ENCODE results near the gene PGBD5.
"Not testable (repeated sequence)": the region's sequence is repeated elsewhere in the genome, so short reads cannot be mapped to it uniquely, and the experiment has no call there.

Gene PGBD5, protein sequence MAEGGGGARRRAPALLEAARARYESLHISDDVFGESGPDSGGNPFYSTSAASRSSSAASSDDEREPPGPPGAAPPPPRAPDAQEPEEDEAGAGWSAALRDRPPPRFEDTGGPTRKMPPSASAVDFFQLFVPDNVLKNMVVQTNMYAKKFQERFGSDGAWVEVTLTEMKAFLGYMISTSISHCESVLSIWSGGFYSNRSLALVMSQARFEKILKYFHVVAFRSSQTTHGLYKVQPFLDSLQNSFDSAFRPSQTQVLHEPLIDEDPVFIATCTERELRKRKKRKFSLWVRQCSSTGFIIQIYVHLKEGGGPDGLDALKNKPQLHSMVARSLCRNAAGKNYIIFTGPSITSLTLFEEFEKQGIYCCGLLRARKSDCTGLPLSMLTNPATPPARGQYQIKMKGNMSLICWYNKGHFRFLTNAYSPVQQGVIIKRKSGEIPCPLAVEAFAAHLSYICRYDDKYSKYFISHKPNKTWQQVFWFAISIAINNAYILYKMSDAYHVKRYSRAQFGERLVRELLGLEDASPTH

GRCh38 chr1:230426246-230427093 is at the start of gene PGBD5:
Gene PGBD5 (minus strand): TSS chr1:230426332. CDS start chr1:230425928, 404 bp downstream.
- peak; percentile 36 for DNase-seq

DNA sequence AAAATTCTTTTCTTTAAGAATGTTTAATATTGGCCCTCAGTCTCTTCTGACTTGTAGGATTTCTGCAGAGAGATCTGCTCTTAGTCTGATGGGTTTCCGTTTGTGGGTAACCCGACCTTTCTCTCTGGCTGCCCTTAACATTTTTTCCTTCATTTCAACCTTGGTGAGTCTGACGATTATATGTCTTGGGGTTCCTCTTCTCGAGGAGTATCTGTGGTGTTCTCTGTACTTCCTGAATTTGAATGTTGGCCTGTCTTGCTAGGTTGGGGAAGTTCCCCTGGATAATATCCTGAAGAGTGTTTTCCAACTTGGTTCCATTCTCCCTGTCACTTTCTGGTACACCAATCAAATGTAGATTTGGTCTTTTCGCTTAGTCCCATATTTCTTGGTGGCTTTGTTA is 48.8 kb upstream of the PGBD5 start:
- not testable (repeated sequence) for DNase-seq

DNA sequence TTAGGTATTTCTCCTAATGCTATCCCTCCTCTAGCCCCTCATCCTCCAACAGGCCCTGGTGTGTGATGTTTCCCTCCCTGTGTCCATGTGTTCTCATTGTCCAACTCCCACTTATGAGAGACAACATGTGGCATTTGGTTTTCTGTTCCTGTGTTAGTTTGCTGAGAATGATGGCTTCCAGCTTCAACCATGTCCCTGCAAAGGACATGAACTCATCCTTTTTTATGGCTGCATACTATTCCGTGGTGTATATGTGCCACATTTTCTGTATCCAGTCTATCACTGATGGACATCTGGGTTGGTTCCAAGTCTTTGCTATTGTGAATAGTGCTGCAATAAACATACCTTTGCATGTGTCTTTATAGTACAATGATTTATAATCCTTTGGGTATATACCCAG is 44.6 kb upstream of the PGBD5 start:
- DNase-seq: not testable (repeated sequence)

- DNase-seq: no peak
These were observed 43.1 kb upstream of the PGBD5 start for GRCh38 chr1:230469271-230469670.

GRCh38 chr1:230465691-230466090 is 39.6 kb upstream of the PGBD5 start:
- no peak for DNase-seq

GRCh38 chr1:230464671-230465070 is 38.5 kb upstream of the PGBD5 start:
- DNase-seq: no peak

DNA sequence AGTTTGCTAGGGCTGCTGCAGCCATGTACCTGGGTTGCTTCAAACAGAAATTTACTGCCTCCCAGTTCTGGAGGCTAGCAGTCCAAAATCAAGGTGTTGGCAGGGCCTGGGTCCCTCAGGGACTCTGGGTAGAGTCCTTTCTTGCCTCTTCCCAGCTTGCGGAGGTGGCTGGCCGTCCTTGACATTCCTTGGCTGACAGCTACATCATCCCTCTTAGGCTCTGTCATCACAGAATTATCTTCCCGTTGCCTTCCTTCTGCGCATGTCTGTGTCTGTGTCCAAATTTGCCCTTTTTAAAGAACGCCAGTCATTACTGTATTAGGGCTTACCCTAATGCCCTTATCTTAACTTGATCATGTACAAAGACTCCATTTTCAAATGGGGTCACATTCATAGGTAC is 37.6 kb upstream of the PGBD5 start:
- no peak for DNase-seq

GRCh38 chr1:230463326-230463725 is 37.2 kb upstream of the PGBD5 start:
- DNase-seq: no peak

GRCh38 chr1:230459465-230459864 is 33.3 kb upstream of the PGBD5 start:
- no peak for DNase-seq

- no peak for DNase-seq
These were observed 32.4 kb upstream of the PGBD5 start for GRCh38 chr1:230458509-230458908.

DNA sequence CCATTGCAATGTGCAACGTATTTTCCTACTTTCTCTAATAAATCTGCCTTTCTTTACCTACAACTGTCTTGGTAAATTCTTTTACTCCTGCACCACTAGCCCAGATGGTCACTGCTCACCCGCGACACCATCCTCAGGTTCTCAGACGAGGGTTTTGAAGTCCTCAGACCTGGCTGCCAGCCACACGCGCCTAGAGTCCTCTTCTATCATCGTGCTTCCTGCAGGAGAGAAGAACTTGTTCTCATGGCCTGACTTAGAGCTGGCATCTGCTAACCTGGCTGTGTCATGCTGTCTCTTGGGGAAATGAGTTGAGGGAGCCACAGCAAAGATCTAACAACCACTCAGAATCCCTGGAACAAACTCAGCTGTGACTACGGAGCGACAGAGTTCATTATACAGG is 30.3 kb upstream of the PGBD5 start:
- DNase-seq: no peak

DNA sequence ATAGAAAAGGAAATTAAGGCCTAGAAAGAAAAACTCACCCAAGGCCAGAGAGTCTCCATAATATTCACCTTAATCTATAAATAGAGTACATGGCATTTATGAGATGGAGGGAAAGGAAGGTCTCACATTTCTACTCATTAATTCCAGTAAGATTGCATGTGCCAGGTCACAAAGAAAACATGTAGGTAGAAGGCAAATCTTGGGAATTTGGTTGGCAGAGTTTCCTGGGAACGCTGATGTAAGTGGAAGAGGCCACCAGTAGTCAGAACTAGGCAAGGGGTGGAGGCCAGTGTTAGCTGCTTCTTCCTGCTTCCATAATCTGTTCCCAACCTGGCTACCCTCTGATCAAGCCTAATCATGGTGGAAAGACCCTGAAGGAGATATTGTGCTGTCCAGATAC is 29.2 kb upstream of the PGBD5 start:
- DNase-seq: no peak

DNA sequence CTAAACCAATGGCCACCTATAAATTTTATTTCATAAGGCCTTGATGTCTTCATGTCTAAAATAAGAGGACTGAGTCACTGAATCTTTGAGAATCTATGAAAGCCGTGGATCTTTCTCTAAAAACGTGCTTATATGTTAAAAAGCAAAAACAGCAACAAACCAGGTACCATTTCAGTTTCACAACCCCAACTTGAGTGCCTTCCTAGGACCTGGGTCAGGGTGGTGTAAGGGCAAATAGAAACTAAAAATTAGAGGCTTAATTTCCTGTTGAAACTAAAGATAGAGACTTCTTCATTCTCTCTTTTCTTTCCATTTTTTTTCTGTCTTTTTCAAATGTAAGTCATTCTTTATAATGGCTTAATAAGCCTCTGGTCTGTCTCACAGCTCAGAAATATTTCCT is 27.2 kb upstream of the PGBD5 start:
- no peak for DNase-seq

DNA sequence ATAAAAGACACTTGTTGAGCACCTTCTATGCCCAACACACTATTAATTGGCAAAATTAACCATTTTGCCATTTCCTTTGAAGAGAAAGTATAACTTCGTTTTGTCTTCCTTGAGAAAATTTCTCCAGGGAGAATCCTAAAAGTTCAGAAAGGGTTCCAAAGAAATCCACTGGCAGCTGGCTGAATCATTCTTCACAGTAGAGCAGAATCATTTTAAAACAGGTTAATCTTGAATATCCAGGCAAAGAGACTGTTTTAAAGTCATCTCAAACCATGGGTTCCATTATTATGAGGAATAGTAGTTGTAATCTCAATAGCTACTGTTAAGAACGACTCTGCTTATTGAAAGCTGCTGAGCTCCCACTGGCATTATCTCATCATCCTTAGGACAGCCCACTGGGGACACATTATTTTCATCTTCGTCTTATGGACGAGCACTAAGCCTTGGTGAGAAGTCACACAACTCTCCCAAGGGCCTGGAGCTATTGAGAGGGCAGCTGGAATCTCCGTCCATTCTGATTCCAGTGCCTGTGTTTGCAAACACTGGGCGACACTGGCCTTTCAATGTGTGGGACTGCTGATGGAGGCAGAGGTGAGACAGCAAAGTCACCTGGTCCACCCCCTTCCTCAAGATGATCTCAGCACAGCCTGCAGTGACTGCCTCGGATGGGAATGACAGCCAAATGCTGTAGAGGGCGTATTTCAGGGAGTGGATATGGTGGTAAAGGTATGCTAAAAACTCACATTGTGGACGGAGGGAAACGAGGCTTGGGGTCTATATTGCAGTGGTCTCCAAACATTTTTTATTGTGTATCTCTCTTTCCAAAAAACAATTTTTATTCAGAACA is 15.3 kb upstream of the PGBD5 start:
- DNase-seq: no peak

DNA sequence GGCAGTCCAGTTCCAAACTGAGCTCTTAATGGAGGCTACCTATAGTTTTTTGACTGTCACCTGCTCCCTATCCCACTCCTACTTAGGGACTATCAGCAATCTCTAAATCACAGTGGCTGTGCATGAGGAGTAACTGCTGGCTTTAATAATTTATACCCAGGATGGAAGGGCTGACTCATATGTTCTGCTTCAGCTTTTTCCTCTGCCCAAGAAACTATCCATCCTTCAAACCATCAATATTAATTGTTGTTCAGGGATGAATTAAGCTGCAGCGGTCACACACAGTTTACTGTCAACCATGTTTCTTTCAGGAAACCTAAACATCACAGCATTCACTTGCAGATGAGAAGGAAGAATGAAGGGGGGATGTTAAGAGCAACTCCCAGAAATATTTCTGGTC is 9.0 kb upstream of the PGBD5 start:
- DNase-seq: no peak

DNA sequence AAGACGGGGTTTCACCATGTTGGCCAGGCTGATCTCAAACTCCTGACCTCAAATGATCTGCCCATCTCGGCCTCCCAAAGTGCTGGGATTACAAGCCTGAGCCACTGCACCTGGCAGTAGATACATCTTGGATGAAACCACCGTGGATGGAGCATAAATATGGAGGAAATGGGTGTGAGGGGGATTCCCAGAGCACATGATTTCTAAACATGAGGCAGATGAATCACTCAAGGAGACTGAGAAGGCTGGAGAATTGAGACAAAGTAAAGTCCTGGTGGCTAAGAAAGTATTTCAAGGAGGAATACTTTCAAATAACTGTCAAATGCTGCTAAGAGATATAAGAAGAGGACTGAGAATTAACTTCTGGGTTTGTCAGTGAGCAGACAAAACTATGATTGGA is 5.4 kb upstream of the PGBD5 start:
- DNase-seq: no peak

DNA sequence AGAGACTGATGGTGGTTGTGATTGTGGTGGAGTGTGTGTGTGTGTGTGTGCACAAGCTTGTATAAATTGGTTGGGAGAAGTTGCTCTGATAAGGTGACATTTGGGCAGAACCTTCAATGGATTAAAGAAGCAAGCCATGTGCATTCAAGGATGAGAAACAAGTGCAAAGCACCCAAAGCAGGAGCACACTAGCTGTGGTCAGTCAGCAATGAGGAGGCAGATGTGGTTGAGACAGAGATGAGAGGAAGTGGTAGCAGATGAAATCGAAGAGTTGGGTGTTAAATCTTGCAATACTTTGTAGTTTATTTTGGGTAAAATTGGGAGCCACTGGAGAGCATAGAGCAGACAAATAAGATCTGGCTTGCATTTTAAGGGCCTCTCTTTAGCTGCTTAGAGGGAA is 4.4 kb upstream of the PGBD5 start:
- no peak for DNase-seq

GRCh38 chr1:230429067-230429735 is 3.1 kb upstream of the PGBD5 start:
- no peak for DNase-seq

- no peak for DNase-seq
These were observed 1.8 kb upstream of the PGBD5 start for GRCh38 chr1:230427981-230428380.

GRCh38 chr1:230427094-230427876 is 1.2 kb upstream of the PGBD5 start:
- DNase-seq: no peak

Data from CD4-positive, alpha-beta T cell treated with Interleukin-12 subunit alpha and Interleukin-12 subunit beta, for 1 hour (primary cell).